ENCODE data around the gene MSMO1.

Gene MSMO1

GRCh38 chr4:165319030-165319429, 8.4 kb upstream of the MSMO1 start:
- no peak overlapping the region for H3K4me3 ChIP-seq (ENCODE audit: low read depth, low read length)
- H3K36me3 ChIP-seq = peaks cover 2% of the 10 kb centered on the region; the same call in 1 of the 2 replicates
- H3K27me3 ChIP-seq (ENCODE audit: insufficient read depth, low read depth, severe bottlenecking) = no peaks in the 10 kb centered on the region
- DNase-seq = no peak
- no peak for TF ChIP-seq CTCF (IDR thresholded peaks at IDR 0.05; ENCODE audit: low read depth, low read length)
- H3K9me3 ChIP-seq (ENCODE audit: severe bottlenecking) = no peaks in the 10 kb centered on the region
- no peak overlapping the region for H3K27ac ChIP-seq

GRCh38 chr4:165319509-165319908, 8.0 kb upstream of the MSMO1 start:
- H3K27me3 ChIP-seq (ENCODE audit: insufficient read depth, low read depth, severe bottlenecking) = no peaks in the 10 kb centered on the region
- no peak overlapping the region for H3K4me3 ChIP-seq (ENCODE audit: low read depth, low read length)
- H3K36me3 ChIP-seq = no peaks in the 10 kb centered on the region; the same call in 1 of the 2 replicates
- H3K27ac ChIP-seq = no peak overlapping the region
- no peak for DNase-seq
- H3K9me3 ChIP-seq (ENCODE audit: severe bottlenecking) = no peaks in the 10 kb centered on the region
- no peak for TF ChIP-seq CTCF (IDR thresholded peaks at IDR 0.05; ENCODE audit: low read depth, low read length)

GRCh38 chr4:165324236-165324917, 3.1 kb upstream of the MSMO1 start:
- Histone ChIP-seq H3K27ac (no peak overlapping the region), H3K36me3 (peaks cover 3% of the 10 kb centered on the region), H3K27me3 (ENCODE audit: insufficient read depth, low read depth, severe bottlenecking) (no peaks in the 10 kb centered on the region), H3K4me3 (ENCODE audit: low read depth, low read length) (no peak overlapping the region), H3K9me3 (ENCODE audit: severe bottlenecking) (no peaks in the 10 kb centered on the region)
- no peak for DNase-seq
- TF ChIP-seq CTCF (IDR thresholded peaks at IDR 0.05; ENCODE audit: low read depth, low read length) = no peak

GRCh38 chr4:165324918-165325304, 2.6 kb upstream of the MSMO1 start:
- no peak for DNase-seq
- Histone ChIP-seq H3K4me3 (ENCODE audit: low read depth, low read length) (no peak overlapping the region), H3K9me3 (ENCODE audit: severe bottlenecking) (no peaks in the 10 kb centered on the region), H3K27ac (no peak overlapping the region), H3K27me3 (ENCODE audit: insufficient read depth, low read depth, severe bottlenecking) (no peaks in the 10 kb centered on the region), H3K36me3 (peaks cover 5% of the 10 kb centered on the region)
- TF ChIP-seq CTCF (IDR thresholded peaks at IDR 0.05; ENCODE audit: low read depth, low read length) = no peak

GRCh38 chr4:165325732-165326512, 1.5 kb upstream of the MSMO1 start:
- Histone ChIP-seq H3K27ac (no peak overlapping the region), H3K27me3 (ENCODE audit: insufficient read depth, low read depth, severe bottlenecking) (no peaks in the 10 kb centered on the region), H3K9me3 (ENCODE audit: severe bottlenecking) (no peaks in the 10 kb centered on the region), H3K36me3 (peaks cover 14% of the 10 kb centered on the region), H3K4me3 (ENCODE audit: low read depth, low read length) (peak overlapping the region; percentile 83)
- no peak for DNase-seq
- TF ChIP-seq CTCF (IDR thresholded peaks at IDR 0.05; ENCODE audit: low read depth, low read length) = no peak

Measured in WERI-Rb-1 (cell line).